ENCODE results near the gene TEKT1. TPM values are rescaled to one million over a fixed set of nuclear protein-coding genes. Genes with fewer than 3 reads are reported as not detected.

Gene TEKT1
- total and polyA plus RNA-seq, 7 donors: not detected

GRCh38 chr17:6755731-6756184 lies 75.8 kb downstream of the TEKT1 start, which contains the start of gene XAF1:
TSS of gene XAF1 (plus strand) at chr17:6756046. CDS start at chr17:6756079, 33 bp downstream.
- TF ChIP-seq CTCF (IDR thresholded peaks at IDR 0.05): no peak
- H3K27me3 ChIP-seq (ENCODE audit: insufficient read depth in 3 of 3, low read length in 2 of 3): peaks cover 0 to 7% (median 2%) of the 10 kb centered on the region in 3 donors
- peaks cover 5% of the 10 kb centered on the region for H3K4me1 ChIP-seq
- H3K36me3 ChIP-seq (ENCODE audit: insufficient read depth in 1 of 2, low read depth in 1 of 2): peaks cover 0 to 10% of the 10 kb centered on the region in 2 donors
- H3K27ac ChIP-seq: peak within 1 kb of the TSS; percentile 75
- DNase-seq (peak in 1 of 2 donors; percentile 52), ATAC-seq (peak in 2 of 4 donors; percentile 20 to 34)
- H3K4me3 ChIP-seq: peak within 1 kb of the TSS; percentile 63
- H3K9me3 ChIP-seq: no peaks in the 10 kb centered on the region
- WGBS, 3 donors: 11 to 23% (median 12%) methylated on average over 14 of the region's 14 CpGs
- intact Hi-C loops (cut with DNase I): no loop called here

- H3K36me3 ChIP-seq (ENCODE audit: insufficient read depth in 1 of 2, low read depth in 1 of 2): peaks cover 0 to 6% of the 10 kb centered on the region in 2 donors
- H3K27me3 ChIP-seq (ENCODE audit: insufficient read depth in 3 of 3, low read length in 2 of 3): peaks cover 0 to 7% (median 2%) of the 10 kb centered on the region in 3 donors
- intact Hi-C loops (cut with DNase I): no loop called here
- WGBS, 3 donors: 28 to 38% (median 29%) methylated on average over 5 of the region's 5 CpGs
- peaks cover 5% of the 10 kb centered on the region for H3K4me1 ChIP-seq
- ATAC-seq: no peak
- H3K27ac ChIP-seq: peak overlapping the region; percentile 75
- peak; percentile 43 to 65 for DNase-seq
- peak overlapping the region; percentile 63 for H3K4me3 ChIP-seq
- H3K9me3 ChIP-seq: no peaks in the 10 kb centered on the region
- TF ChIP-seq CTCF (IDR thresholded peaks at IDR 0.05): no peak
Observed at GRCh38 chr17:6755281-6755680, 76.2 kb downstream of the TEKT1 start.

- ATAC-seq (no peak), DNase-seq (no peak)
- Histone ChIP-seq H3K36me3 (ENCODE audit: insufficient read depth in 1 of 2, low read depth in 1 of 2) (no peaks in the 10 kb centered on the region), H3K4me3 (no peak overlapping the region), H3K27me3 (ENCODE audit: insufficient read depth in 3 of 3, low read length in 2 of 3) (peaks cover 0 to 7% (median 2%) of the 10 kb centered on the region in 3 donors), H3K27ac (peak overlapping the region; percentile 75), H3K4me1 (peaks cover 5% of the 10 kb centered on the region), H3K9me3 (no peaks in the 10 kb centered on the region)
- intact Hi-C loops (cut with DNase I): no loop called here
- WGBS, 3 donors: 60 to 74% (median 65%) methylated on average over 6 of the region's 6 CpGs
- TF ChIP-seq CTCF (IDR thresholded peaks at IDR 0.05): no peak
Observed at GRCh38 chr17:6753546-6753945, 78.0 kb downstream of the TEKT1 start.

- peaks cover 0 to 7% (median 2%) of the 10 kb centered on the region in 3 donors for H3K27me3 ChIP-seq (ENCODE audit: insufficient read depth in 3 of 3, low read length in 2 of 3)
- no peaks in the 10 kb centered on the region for H3K36me3 ChIP-seq (ENCODE audit: insufficient read depth in 1 of 2, low read depth in 1 of 2)
- intact Hi-C loops (cut with DNase I): no loop called here
- ATAC-seq (peak; percentile 57 to 81 (median 70)), DNase-seq (peak; percentile 59 to 72)
- peak overlapping the region; percentile 75 for H3K27ac ChIP-seq
- WGBS, 3 donors: 7 to 17% (median 13%) methylated on average over 9 of the region's 9 CpGs
- H3K4me1 ChIP-seq: peaks cover 5% of the 10 kb centered on the region
- no peaks in the 10 kb centered on the region for H3K9me3 ChIP-seq
- no peak for TF ChIP-seq CTCF (IDR thresholded peaks at IDR 0.05)
- no peak overlapping the region for H3K4me3 ChIP-seq
Observed at GRCh38 chr17:6753006-6753445, 78.5 kb downstream of the TEKT1 start.

Measured in psoas muscle (tissue), 8 donors.